ENCODE measurements around the gene CAVIN2.

The CAVIN2 gene

GRCh38 chr2:191845248-191845715 is 1.6 kb downstream of the CAVIN2 start:
- FAIRE-seq = no peak

GRCh38 chr2:191844706-191845105 is 2.2 kb downstream of the CAVIN2 start:
- DNase-seq (ENCODE audit: insufficient read length, low spot score) (no peak), FAIRE-seq (no peak)

More at GRCh38 chr2:191845248-191845715, 1.6 kb downstream of the CAVIN2 start:
- DNase-seq (ENCODE audit: insufficient read length, low spot score) = no peak

- DNase-seq (ENCODE audit: insufficient read length, low spot score) (no peak), FAIRE-seq (no peak)
Observed at GRCh38 chr2:191840921-191841320, 6.0 kb downstream of the CAVIN2 start.

- DNase-seq (ENCODE audit: insufficient read length, low spot score) (no peak), FAIRE-seq (no peak)
Observed at GRCh38 chr2:191839918-191840804, 6.7 kb downstream of the CAVIN2 start.

GRCh38 chr2:191838526-191838925 is 8.4 kb downstream of the CAVIN2 start:
- FAIRE-seq = no peak
- no peak for DNase-seq (ENCODE audit: insufficient read length, low spot score)

GRCh38 chr2:191836853-191837769 is 9.8 kb downstream of the CAVIN2 start:
- FAIRE-seq (no peak), DNase-seq (ENCODE audit: insufficient read length, low spot score) (no peak)

- DNase-seq (ENCODE audit: insufficient read length, low spot score) = no peak
- FAIRE-seq = no peak
Observed at GRCh38 chr2:191836471-191836852, 10.4 kb downstream of the CAVIN2 start.

GRCh38 chr2:191835539-191836350 is 11.1 kb downstream of the CAVIN2 start:
- DNase-seq (ENCODE audit: insufficient read length, low spot score) = no peak
- no peak for FAIRE-seq

- FAIRE-seq (no peak), DNase-seq (ENCODE audit: insufficient read length, low spot score) (no peak)
Observed at GRCh38 chr2:191835100-191835499, 11.8 kb downstream of the CAVIN2 start.

- DNase-seq (ENCODE audit: insufficient read length, low spot score) (no peak), FAIRE-seq (no peak)
Observed at GRCh38 chr2:191833356-191833755, 13.5 kb downstream of the CAVIN2 start.

- FAIRE-seq = no peak
- DNase-seq (ENCODE audit: insufficient read length, low spot score) = no peak
Observed at GRCh38 chr2:191832668-191833067, 14.2 kb downstream of the CAVIN2 start.

- no peak for FAIRE-seq
- DNase-seq (ENCODE audit: insufficient read length, low spot score) = no peak
Observed at GRCh38 chr2:191831410-191831994, 15.4 kb downstream of the CAVIN2 start.

GRCh38 chr2:191824398-191824797 is 22.5 kb downstream of the CAVIN2 start:
- DNase-seq (ENCODE audit: insufficient read length, low spot score) (no peak), FAIRE-seq (no peak)

GRCh38 chr2:191821078-191821477 is 25.8 kb downstream of the CAVIN2 start:
- FAIRE-seq (no peak), DNase-seq (ENCODE audit: insufficient read length, low spot score) (no peak)

GRCh38 chr2:191818725-191819350 is 28.1 kb downstream of the CAVIN2 start:
- FAIRE-seq = no peak

GRCh38 chr2:191818133-191818532 is 28.8 kb downstream of the CAVIN2 start:
- FAIRE-seq (no peak), DNase-seq (ENCODE audit: insufficient read length, low spot score) (no peak)

More at GRCh38 chr2:191818725-191819350, 28.1 kb downstream of the CAVIN2 start:
- no peak for DNase-seq (ENCODE audit: insufficient read length, low spot score)

- DNase-seq (ENCODE audit: insufficient read length, low spot score) (no peak), FAIRE-seq (no peak)
Observed at GRCh38 chr2:191815010-191815409, 31.9 kb downstream of the CAVIN2 start.

- FAIRE-seq (no peak), DNase-seq (ENCODE audit: insufficient read length, low spot score) (no peak)
Observed at GRCh38 chr2:191813943-191814342, 32.9 kb downstream of the CAVIN2 start.

- peak; percentile 6 for DNase-seq (ENCODE audit: insufficient read length, low spot score)
- peak; percentile 78 for FAIRE-seq
Observed at GRCh38 chr2:191811807-191812602, 34.9 kb downstream of the CAVIN2 start.

All from GM19239 (cell line).